ENCODE results near the gene TGM3. TPM values are rescaled to one million over a fixed set of nuclear protein-coding genes. Genes with fewer than 3 reads are reported as not detected.

TGM3 gene
- total and polyA plus RNA-seq, 2 of the 4 experiments (the other 2 are of a cell fraction): not detected

GRCh38 chr20:2264118-2264517, 31.7 kb upstream of the TGM3 start:
- Histone ChIP-seq H3K9me3 (ENCODE audit: control insufficient read depth, insufficient read depth, low read length) (no peaks in the 10 kb centered on the region), H4K91ac (ENCODE audit: insufficient read depth, low read depth, low read length) (no peak overlapping the region), H3K27ac (ENCODE audit: insufficient read depth, low read length) (no peak overlapping the region), H3K9me1 (ENCODE audit: insufficient read depth, low read length) (no peaks in the 10 kb centered on the region), H3K9ac (ENCODE audit: low read depth, low read length) (no peak overlapping the region), H2BK5ac (ENCODE audit: low read depth, low read length, poor library complexity, severe bottlenecking) (no peak overlapping the region), H3K4ac (ENCODE audit: low read depth, low read length) (no peak overlapping the region), H2AK5ac (ENCODE audit: low read depth, low read length) (no peak overlapping the region), H3K18ac (ENCODE audit: low read depth, low read length) (no peak overlapping the region), H2BK15ac (ENCODE audit: low read depth, low read length) (no peak overlapping the region), H3K79me1 (ENCODE audit: low read depth in 1 of 2, low read length in 2 of 2) (no peaks in the 10 kb centered on the region), H2BK20ac (ENCODE audit: low read depth, low read length) (no peak overlapping the region), H3K27me3 (ENCODE audit: control insufficient read depth, insufficient read depth, low read length) (0 out of 2 replicates have a peak, but pooled peaks cover 4% of the 10 kb centered on the region), H4K8ac (ENCODE audit: low read depth in 2 of 2, low read length in 2 of 2) (no peak overlapping the region), H2AK9ac (replicated peaks; ENCODE audit: low read depth, low read length, poor library complexity) (no peak overlapping the region), H4K5ac (ENCODE audit: low read depth, low read length) (no peak overlapping the region), H3K36me3 (ENCODE audit: control insufficient read depth, insufficient read depth, low read length) (no peaks in the 10 kb centered on the region), H3K4me2 (ENCODE audit: low read depth, low read length) (no peak overlapping the region), H3K4me3 (ENCODE audit: insufficient read depth, low read depth, low read length) (no peak overlapping the region), H2AFZ (replicated peaks; ENCODE audit: low read length, poor library complexity) (no peak overlapping the region), H3K4me1 (ENCODE audit: control insufficient read depth, insufficient read depth, low read length) (no peaks in the 10 kb centered on the region), H3K23ac (ENCODE audit: low read depth, low read length) (no peak overlapping the region), H2BK120ac (ENCODE audit: low read depth, low read length) (no peak overlapping the region), H4K20me1 (ENCODE audit: insufficient read depth, low read length) (no peaks in the 10 kb centered on the region), H3K14ac (replicated peaks; ENCODE audit: low read depth, low read length) (no peak overlapping the region), H3K56ac (ENCODE audit: extremely low read depth, insufficient read depth, low read length) (no peak overlapping the region)
- in situ Hi-C loops (cut with MboI; ENCODE audit: low sequenced_read_pairs) (no loop called here), dilution Hi-C loops (cut with HindIII; ENCODE audit: low sequenced_read_pairs, unreplicated experiment) (no loop called here), intact Hi-C loops (cut with micrococcal nuclease) (no loop called here)
- BruUV-seq (replicated peaks): no TSS peak
- ATAC-seq (ENCODE audit: low read depth) (no peak), DNase-seq (no peak)
- no CpG with 5 or more reads among the region's 3 CpGs for WGBS, 2 experiments (ENCODE audit: extremely low coverage in 2 of 2, insufficient read length in 1 of 2)
- CTCF ChIA-PET: no interaction called here
- POLR2A ChIA-PET (ENCODE audit: unreplicated experiment): no interaction called here
- TF ChIP-seq RFX5 (IDR thresholded peaks at IDR 0.05; ENCODE audit: low read depth, low read length) (no peak), SMC3 (IDR thresholded peaks at IDR 0.05; ENCODE audit: low read depth, low read length) (no peak), POLR2A (IDR thresholded peaks at IDR 0.05; ENCODE audit: low read depth, low read length) (no peak), CEBPB (IDR thresholded peaks at IDR 0.05; ENCODE audit: low read depth, low read length) (no peak), USF2 (IDR thresholded peaks at IDR 0.05; ENCODE audit: low read depth, low read length) (no peak), MXI1 (IDR thresholded peaks at IDR 0.05; ENCODE audit: borderline replicate concordance, low read depth, low read length) (no peak), RAD21 (IDR thresholded peaks at IDR 0.05; ENCODE audit: low read length) (no peak), BHLHE40 (IDR thresholded peaks at IDR 0.05; ENCODE audit: low read depth, low read length) (no peak), NFE2L2 (IDR thresholded peaks at IDR 0.05; ENCODE audit: low read depth, low read length) (no peak), CHD1 (IDR thresholded peaks at IDR 0.05; ENCODE audit: low read depth, low read length) (no peak), MAFK (IDR thresholded peaks at IDR 0.05; ENCODE audit: low read depth, low read length) (no peak), RCOR1 (IDR thresholded peaks at IDR 0.05; ENCODE audit: insufficient replicate concordance, low read length) (no peak), MAZ (IDR thresholded peaks at IDR 0.05; ENCODE audit: borderline replicate concordance, low read depth, low read length) (no peak), FOS (IDR thresholded peaks at IDR 0.05; ENCODE audit: low read depth, low read length) (no peak)
- TF ChIP-seq, protein P1, sequence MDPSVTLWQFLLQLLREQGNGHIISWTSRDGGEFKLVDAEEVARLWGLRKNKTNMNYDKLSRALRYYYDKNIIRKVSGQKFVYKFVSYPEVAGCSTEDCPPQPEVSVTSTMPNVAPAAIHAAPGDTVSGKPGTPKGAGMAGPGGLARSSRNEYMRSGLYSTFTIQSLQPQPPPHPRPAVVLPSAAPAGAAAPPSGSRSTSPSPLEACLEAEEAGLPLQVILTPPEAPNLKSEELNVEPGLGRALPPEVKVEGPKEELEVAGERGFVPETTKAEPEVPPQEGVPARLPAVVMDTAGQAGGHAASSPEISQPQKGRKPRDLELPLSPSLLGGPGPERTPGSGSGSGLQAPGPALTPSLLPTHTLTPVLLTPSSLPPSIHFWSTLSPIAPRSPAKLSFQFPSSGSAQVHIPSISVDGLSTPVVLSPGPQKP (IDR thresholded peaks at IDR 0.05; ENCODE audit: borderline replicate concordance, low read depth, low read length): no peak
- TF ChIP-seq, protein P2, sequence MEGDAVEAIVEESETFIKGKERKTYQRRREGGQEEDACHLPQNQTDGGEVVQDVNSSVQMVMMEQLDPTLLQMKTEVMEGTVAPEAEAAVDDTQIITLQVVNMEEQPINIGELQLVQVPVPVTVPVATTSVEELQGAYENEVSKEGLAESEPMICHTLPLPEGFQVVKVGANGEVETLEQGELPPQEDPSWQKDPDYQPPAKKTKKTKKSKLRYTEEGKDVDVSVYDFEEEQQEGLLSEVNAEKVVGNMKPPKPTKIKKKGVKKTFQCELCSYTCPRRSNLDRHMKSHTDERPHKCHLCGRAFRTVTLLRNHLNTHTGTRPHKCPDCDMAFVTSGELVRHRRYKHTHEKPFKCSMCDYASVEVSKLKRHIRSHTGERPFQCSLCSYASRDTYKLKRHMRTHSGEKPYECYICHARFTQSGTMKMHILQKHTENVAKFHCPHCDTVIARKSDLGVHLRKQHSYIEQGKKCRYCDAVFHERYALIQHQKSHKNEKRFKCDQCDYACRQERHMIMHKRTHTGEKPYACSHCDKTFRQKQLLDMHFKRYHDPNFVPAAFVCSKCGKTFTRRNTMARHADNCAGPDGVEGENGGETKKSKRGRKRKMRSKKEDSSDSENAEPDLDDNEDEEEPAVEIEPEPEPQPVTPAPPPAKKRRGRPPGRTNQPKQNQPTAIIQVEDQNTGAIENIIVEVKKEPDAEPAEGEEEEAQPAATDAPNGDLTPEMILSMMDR (conservative IDR thresholded peaks at IDR 0.05; ENCODE audit: low read depth, low read length): no peak
